HepG2 (cell line): ENCODE results near the gene GNAT2. TPM values are rescaled to one million over a fixed set of nuclear protein-coding genes. Genes with fewer than 3 reads are reported as not detected.
A peak's percentile ranks its signal among the peaks of the same experiment; 100 is the strongest.

ENCODE experiments used
- ASH2L ChIP-seq: fragments of 300-600, 200-600 bp; sonication (generic); IDR thresholded peaks from 2 replicates; pipeline ENCODE4 v1.7.0; 2017; ENCODE audit warnings: low read depth, mild to moderate bottlenecking, moderate library complexity, mixed read lengths, low read length; ENCODE audit not compliant: insufficient read length
- ATF4 ChIP-seq, 2 experiments: fragments of 450-650 bp in 1 of 2; sonication (generic) in 1 of 2; formaldehyde crosslinking; IDR thresholded peaks; 2 replicates each; pipeline versions ENCODE4 v1.5.0 to v1.8.0; 2020 to 2022; ENCODE audit warnings: mild to moderate bottlenecking in 1 of 2, missing genetic modification reagents in 1 of 2
- EED ChIP-seq: sonication (generic); formaldehyde crosslinking; IDR thresholded peaks from 2 replicates; pipeline ENCODE4 v1.5.0; 2020; ENCODE audit warnings: mild to moderate bottlenecking, missing genetic modification reagents
- ELF3 ChIP-seq: IDR thresholded peaks from 2 replicates; pipeline ENCODE4 v1.6.1; 2016; ENCODE audit warnings: missing genetic modification reagents, missing compliant biosample characterization
- ELK4 ChIP-seq: sonication (generic); formaldehyde crosslinking; IDR thresholded peaks from 2 replicates; pipeline ENCODE4 v1.9.0; 2021; ENCODE audit warnings: missing genetic modification reagents, borderline replicate concordance
- FOXA1 ChIP-seq, 2 experiments: fragments of 450-650 bp in 1 of 2; sonication (generic) in 1 of 2; formaldehyde crosslinking in 1 of 2; IDR thresholded peaks; 2 replicates each; pipeline versions ENCODE4 v1.4.0 to v1.6.1; 2016 to 2020; ENCODE audit warnings: missing genetic modification reagents in 1 of 2
- GFI1 ChIP-seq: sonication (generic); formaldehyde crosslinking; IDR thresholded peaks from 2 replicates; pipeline ENCODE4 v1.5.0; 2020; ENCODE audit warnings: missing genetic modification reagents, mild to moderate bottlenecking, borderline replicate concordance
- HOXA3 ChIP-seq: sonication (generic); formaldehyde crosslinking; IDR thresholded peaks from 2 replicates; pipeline ENCODE4 v1.5.0; 2020; ENCODE audit warnings: missing genetic modification reagents
- HOXA7 ChIP-seq: sonication (generic); formaldehyde crosslinking; IDR thresholded peaks from 2 replicates; pipeline ENCODE4 v1.8.1; 2022; ENCODE audit warnings: mild to moderate bottlenecking, missing genetic modification reagents, moderate library complexity
- MAF1 ChIP-seq: sonication (generic); formaldehyde crosslinking; IDR thresholded peaks from 2 replicates; pipeline ENCODE4 v1.5.0; 2020; ENCODE audit warnings: missing genetic modification reagents, borderline replicate concordance
- MBD4 ChIP-seq: IDR thresholded peaks from 2 replicates; pipeline ENCODE4 v1.6.1; 2012; ENCODE audit warnings: low read length, inconsistent platforms, borderline replicate concordance
- RCOR2 ChIP-seq: IDR thresholded peaks from 2 replicates; pipeline ENCODE4 v1.6.1; 2016; ENCODE audit warnings: missing biosample characterization, missing genetic modification reagents
- RFXAP ChIP-seq: sonication (generic); formaldehyde crosslinking; IDR thresholded peaks from 2 replicates; pipeline ENCODE4 v1.4.0; 2020; ENCODE audit warnings: missing genetic modification reagents, borderline replicate concordance
- SMAD9 ChIP-seq: sonication (generic); formaldehyde crosslinking; IDR thresholded peaks from 2 replicates; pipeline ENCODE4 v1.5.1; 2020; ENCODE audit warnings: mild to moderate bottlenecking, missing genetic modification reagents
- TP53 ChIP-seq: sonication (generic); formaldehyde crosslinking; conservative IDR thresholded peaks from 2 replicates; pipeline ENCODE4 v1.4.0; 2020; ENCODE audit warnings: missing genetic modification reagents
- ZBTB39 ChIP-seq: sonication (generic); formaldehyde crosslinking; IDR thresholded peaks from 2 replicates; pipeline ENCODE4 v1.5.0; 2020; ENCODE audit warnings: missing genetic modification reagents
- ZMYM3 ChIP-seq: sonication (generic); formaldehyde crosslinking; IDR thresholded peaks from 2 replicates; pipeline ENCODE4 v1.5.1; 2020; ENCODE audit warnings: mild to moderate bottlenecking, missing genetic modification reagents
- ZNF235 ChIP-seq: sonication (generic); formaldehyde crosslinking; IDR thresholded peaks from 2 replicates; pipeline ENCODE4 v1.8.1; 2023; ENCODE audit warnings: mild to moderate bottlenecking, missing genetic modification reagents, borderline replicate concordance
- ZNF331 ChIP-seq: sonication (generic); formaldehyde crosslinking; IDR thresholded peaks from 2 replicates; pipeline ENCODE4 v1.4.0; 2020; ENCODE audit warnings: missing genetic modification reagents
- ZNF614 ChIP-seq: IDR thresholded peaks from 2 replicates; pipeline ENCODE4 v1.6.1; 2018; ENCODE audit warnings: missing biosample characterization, missing genetic modification reagents, inconsistent platforms, borderline replicate concordance
- ZNF629 ChIP-seq: sonication (generic); formaldehyde crosslinking; conservative IDR thresholded peaks from 2 replicates; pipeline ENCODE4 v1.5.0; 2020; ENCODE audit warnings: missing genetic modification reagents
- ZSCAN9 ChIP-seq: IDR thresholded peaks from 2 replicates; pipeline ENCODE4 v1.6.1; 2016; ENCODE audit warnings: borderline replicate concordance
- polyA plus RNA-seq, 8 experiments: library from polyadenylated mRNA; depleted of rRNA in 3 of 8; stranded (reverse) in 7 of 8; unstranded in 1 of 8; fragments of >200 nt; fragmentation: Illumina TruSeq in 4 of 8; extraction: Trizol in 4 of 8; gene quantifications; 2 replicates each; pipeline versions ENCODE4 v1.2.1 to v1.2.3, GENCODE V29; 2011 to 2016; ENCODE audit warnings: low read depth in 4 of 8, missing spikeins in 1 of 8, mixed read lengths in 1 of 8; ENCODE audit not compliant: insufficient read depth in 1 of 8
- total RNA-seq, 5 experiments: library from RNA; depleted of rRNA; stranded (reverse); fragments of >200 nt; fragmentation: Illumina TruSeq; extraction: Trizol; gene quantifications; 2 replicates each; pipeline ENCODE4 v1.2.3, GENCODE V29; 2016; ENCODE audit warnings: low read depth in 1 of 5
- TF ChIP-seq, protein P1 (sequence below): sonication (generic); formaldehyde crosslinking; IDR thresholded peaks from 2 replicates; pipeline ENCODE4 v1.8.0; 2022; ENCODE audit warnings: mild to moderate bottlenecking, missing genetic modification reagents, borderline replicate concordance
- TF ChIP-seq, protein P2 (sequence below): sonication (generic); formaldehyde crosslinking; IDR thresholded peaks from 2 replicates; pipeline ENCODE4 v1.8.1; 2023; ENCODE audit warnings: missing genetic modification reagents, mild to moderate bottlenecking, borderline replicate concordance

The GNAT2 gene
- total and polyA plus RNA-seq, 2 of the 13 experiments (the other 11 are each of a cell fraction or from before 2014, with no cell fraction given), result 0.08 to 0.20 TPM

DNA sequence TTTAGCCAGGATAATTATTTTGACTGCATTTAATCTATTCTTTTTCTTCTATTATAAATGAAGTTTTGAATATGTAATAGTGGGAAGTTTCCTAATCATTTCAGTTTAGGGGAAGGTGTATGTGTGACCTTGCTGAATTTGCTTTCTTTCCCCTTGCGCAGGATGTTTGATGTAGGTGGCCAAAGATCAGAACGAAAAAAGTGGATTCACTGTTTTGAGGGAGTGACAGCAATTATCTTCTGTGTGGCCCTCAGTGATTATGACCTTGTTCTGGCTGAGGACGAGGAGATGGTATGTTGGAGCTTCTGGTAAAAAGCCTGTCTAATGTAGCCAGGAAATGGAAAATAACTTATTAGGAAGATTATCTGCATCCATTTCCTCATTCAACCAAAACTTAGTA, 33.4 kb downstream of the GNAT2 start (continued):
- TF ChIP-seq, protein P1, sequence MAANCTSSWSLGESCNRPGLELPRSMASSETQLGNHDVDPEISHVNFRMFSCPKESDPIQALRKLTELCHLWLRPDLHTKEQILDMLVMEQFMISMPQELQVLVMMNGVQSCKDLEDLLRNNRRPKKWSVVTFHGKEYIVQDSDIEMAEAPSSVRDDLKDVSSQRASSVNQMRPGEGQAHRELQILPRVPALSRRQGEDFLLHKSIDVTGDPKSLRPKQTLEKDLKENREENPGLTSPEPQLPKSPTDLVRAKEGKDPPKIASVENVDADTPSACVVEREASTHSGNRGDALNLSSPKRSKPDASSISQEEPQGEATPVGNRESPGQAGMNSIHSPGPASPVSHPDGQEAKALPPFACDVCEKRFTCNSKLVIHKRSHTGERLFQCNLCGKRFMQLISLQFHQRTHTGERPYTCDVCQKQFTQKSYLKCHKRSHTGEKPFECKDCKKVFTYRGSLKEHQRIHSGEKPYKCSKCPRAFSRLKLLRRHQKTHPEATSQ (CRISPR knock-in tag), result no peak
- TF ChIP-seq RCOR2 (CRISPR knock-in tag) (peak; percentile 47; the same call in 1 of the 2 replicates), MAF1 (CRISPR knock-in tag) (no peak), HOXA7 (CRISPR knock-in tag) (no peak), ELK4 (CRISPR knock-in tag) (no peak), ZNF235 (CRISPR knock-in tag) (no peak), ZMYM3 (CRISPR knock-in tag) (no peak), FOXA1 (IDR thresholded peaks at IDR 0.05) (no peak), FOXA1 (CRISPR knock-in tag; IDR thresholded peaks at IDR 0.05) (no peak), ASH2L (peak; percentile 20), ELF3 (CRISPR knock-in tag) (peak; percentile 50; the same call in 1 of the 2 replicates), MBD4 (no peak), SMAD9 (CRISPR knock-in tag) (no peak), HOXA3 (CRISPR knock-in tag) (peak; percentile 39; the same call in 1 of the 2 replicates), EED (CRISPR knock-in tag) (no peak), ZSCAN9 (CRISPR knock-in tag) (0 out of 2 replicates have a peak, but pooled peaks have one; percentile 20), ZNF614 (peak; percentile 37; the same call in 1 of the 2 replicates), GFI1 (CRISPR knock-in tag) (peak; percentile 69), TP53 (CRISPR knock-in tag) (no peak), ZNF629 (CRISPR knock-in tag) (no peak), ZBTB39 (CRISPR knock-in tag) (no peak), RFXAP (CRISPR knock-in tag) (no peak), ATF4 (CRISPR knock-in tag; IDR thresholded peaks at IDR 0.05) (no peak), ZNF331 (CRISPR knock-in tag) (peak; percentile 51; the same call in 1 of the 2 replicates)
- TF ChIP-seq, protein P2, sequence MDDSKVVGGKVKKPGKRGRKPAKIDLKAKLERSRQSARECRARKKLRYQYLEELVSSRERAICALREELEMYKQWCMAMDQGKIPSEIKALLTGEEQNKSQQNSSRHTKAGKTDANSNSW, result no peak
